HepG2 (cell line): ENCODE measurements around the gene NLRP5. TPM values are rescaled to one million over a fixed set of nuclear protein-coding genes. Genes with fewer than 3 reads are reported as not detected.

Source experiments
- ATAC-seq: fragments of 200-7000 bp; cut with Tn5 transposase; 3 replicates; pipeline ENCODE4 v1.9.1; 2020; ENCODE audit warnings: mild to moderate bottlenecking, moderate library complexity
- BruUV-seq: library from RNA; stranded (reverse); fragments of 400-500 nt; replicated peaks from 2 replicates; lab custom pipeline; 2021; lab: Mats Ljungman, UMichigan
- CTCF ChIA-PET: fragments of 300-600 bp; formaldehyde crosslinking; extraction: SDS; loops from one replicate; lab custom pipeline; 2021; ENCODE audit warnings: low total read pairs, inconsistent platforms, low intra/inter-chr PET ratio; lab: Yijun Ruan, JAX
- POLR2A ChIA-PET: fragments of 350-600 bp; sonication (Branson Sonifier 250); formaldehyde crosslinking; loops from one replicate; lab custom pipeline; 2020; ENCODE audit warnings: antibody characterized with exemption, inconsistent platforms; lab: Yijun Ruan, JAX
- DNase-seq: peaks from one replicate; pipeline ENCODE4 v3.0.0-alpha.2; 2015; ENCODE audit warnings: low spot score
- FAIRE-seq: peaks from 3 replicates; lab custom pipeline; 2011; peaks lifted over from hg19 to GRCh38; lab: Jason Lieb, UNC
- H2AFZ ChIP-seq: one replicate; pipeline ENCODE4 v1.6.1; 2011; ENCODE audit warnings: low read length, inconsistent platforms
- H3K27ac ChIP-seq: fragments of 300-600 bp; 3 replicates; pipeline ENCODE4 v1.8.0; 2011; ENCODE audit warnings: mixed run types, mild to moderate bottlenecking, mixed read lengths, low read length, inconsistent platforms; ENCODE audit not compliant: insufficient read depth; ENCODE audit errors: extremely low read length
- H3K27me3 ChIP-seq, 2 experiments: fragments of 200-600 bp in 1 of 2; 2 replicates in 1 of 2; 3 replicates in 1 of 2; pipeline versions ENCODE4 v1.6.0 to v1.8.0; 2011; ENCODE audit warnings: low read length in 2 of 2, mild to moderate bottlenecking in 2 of 2, moderate library complexity in 2 of 2, inconsistent platforms in 1 of 2; ENCODE audit not compliant: insufficient read depth in 2 of 2, control insufficient read depth in 1 of 2
- H3K36me3 ChIP-seq, 2 experiments: fragments of 200-600 bp in 1 of 2; replicated peaks in 1 of 2; 2 replicates in 1 of 2; 3 replicates in 1 of 2; pipeline versions ENCODE4 v1.5.1 to v1.8.0; 2011; ENCODE audit warnings: low read length in 2 of 2, inconsistent platforms in 1 of 2; ENCODE audit not compliant: insufficient read depth in 2 of 2, control insufficient read depth in 1 of 2
- H3K4me1 ChIP-seq: 2 replicates; pipeline ENCODE4 v1.5.1; 2012; ENCODE audit warnings: low read length, inconsistent platforms; ENCODE audit not compliant: insufficient read depth
- H3K4me2 ChIP-seq: 2 replicates; pipeline ENCODE4 v1.6.0; 2011; ENCODE audit warnings: low read depth, low read length, inconsistent platforms
- H3K4me3 ChIP-seq, 3 experiments: fragments of 200-600 bp in 1 of 3; sonication (generic), shearing (Covaris generic) in 1 of 3; replicated peaks in 1 of 3; 2 replicates each; pipeline ENCODE4 v1.5.1; 2011 to 2016; ENCODE audit warnings: low read length in 3 of 3, inconsistent platforms in 2 of 3, low read depth in 2 of 3, mild to moderate bottlenecking in 2 of 3, control low read depth in 1 of 3, mixed read lengths in 1 of 3; ENCODE audit not compliant: insufficient read depth in 1 of 3
- H3K79me2 ChIP-seq: one replicate; pipeline ENCODE4 v1.6.1; 2011; ENCODE audit warnings: low read length, inconsistent platforms; ENCODE audit not compliant: insufficient read depth
- H3K9ac ChIP-seq: 2 replicates; pipeline ENCODE4 v1.6.0; 2011; ENCODE audit warnings: mild to moderate bottlenecking, low read depth, low read length, inconsistent platforms; ENCODE audit not compliant: insufficient read depth
- H3K9me3 ChIP-seq: 2 replicates; pipeline ENCODE4 v1.5.1; 2012; ENCODE audit warnings: mild to moderate bottlenecking, low read length
- H4K20me1 ChIP-seq: 2 replicates; pipeline ENCODE4 v1.6.0; 2011; ENCODE audit warnings: inconsistent platforms, mild to moderate bottlenecking, low read length, moderate library complexity; ENCODE audit not compliant: insufficient read depth
- ATF7-NPFF ChIP-seq: sonication (generic); formaldehyde crosslinking; IDR thresholded peaks from 2 replicates; pipeline ENCODE4 v1.8.1; 2023; ENCODE audit warnings: mild to moderate bottlenecking, low read depth, missing genetic modification reagents, moderate library complexity
- DBP ChIP-seq: sonication (generic); formaldehyde crosslinking; IDR thresholded peaks from 2 replicates; pipeline ENCODE4 v1.4.0; 2020; ENCODE audit warnings: missing genetic modification reagents; ENCODE audit errors: not compliant biosample characterization
- HMGXB3 ChIP-seq: sonication (generic); formaldehyde crosslinking; IDR thresholded peaks from 2 replicates; pipeline ENCODE4 v1.4.0; 2020; ENCODE audit warnings: missing genetic modification reagents, borderline replicate concordance
- ZNF326 ChIP-seq: sonication (generic); formaldehyde crosslinking; IDR thresholded peaks from 2 replicates; pipeline ENCODE4 v1.4.0; 2020; ENCODE audit warnings: missing genetic modification reagents, borderline replicate concordance
- WGBS: methylation state at CpG from one replicate; pipeline ENCODE4 v1.1.6; 2017; ENCODE audit warnings: low lambda C conversion rate; 5-methylcytosine and 5-hydroxymethylcytosine counted together
- in situ Hi-C: cut with HindIII; loops from 2 replicates; pipeline ENCODE4 v1.10.0; 2017; ENCODE audit warnings: low pct_unique_long_range_greater_than_20kb; ENCODE audit not compliant: extremely low pct_ligation_motif_present
- intact Hi-C: fragments of 100-400 bp; cut with micrococcal nuclease; formaldehyde crosslinking; loops from one replicate; pipeline ENCODE4 v1.10.0; 2022; ENCODE audit not compliant: unreplicated experiment
- polyA plus RNA-seq, 8 experiments: library from polyadenylated mRNA; depleted of rRNA in 3 of 8; stranded (reverse) in 7 of 8; unstranded in 1 of 8; fragments of >200 nt; fragmentation: Illumina TruSeq in 4 of 8; extraction: Trizol in 4 of 8; gene quantifications; 2 replicates each; pipeline versions ENCODE4 v1.2.1 to v1.2.3, GENCODE V29; 2011 to 2016; ENCODE audit warnings: low read depth in 4 of 8, missing spikeins in 1 of 8, mixed read lengths in 1 of 8; ENCODE audit not compliant: insufficient read depth in 1 of 8
- total RNA-seq, 5 experiments: library from RNA; depleted of rRNA; stranded (reverse); fragments of >200 nt; fragmentation: Illumina TruSeq; extraction: Trizol; gene quantifications; 2 replicates each; pipeline ENCODE4 v1.2.3, GENCODE V29; 2016; ENCODE audit warnings: low read depth in 1 of 5
- TF ChIP-seq, protein P1 (sequence below), 2 experiments: sonication (generic) in 1 of 2; formaldehyde crosslinking in 1 of 2; IDR thresholded peaks; 2 replicates each; pipeline versions ENCODE4 v1.5.1 to v1.6.1; 2011 to 2020; ENCODE audit warnings: borderline replicate concordance in 1 of 2, low read depth in 1 of 2, low read length in 1 of 2, mild to moderate bottlenecking in 1 of 2, missing genetic modification reagents in 1 of 2, moderate library complexity in 1 of 2

Gene NLRP5
- total and polyA plus RNA-seq, 2 of the 13 experiments (the other 11 are each of a cell fraction or from before 2014, with no cell fraction given): not detected

- TF ChIP-seq HMGXB3 (CRISPR knock-in tag): no peak
Observed at GRCh38 chr19:56089344-56089743, 102.8 kb downstream of the NLRP5 start (continued).

DNA sequence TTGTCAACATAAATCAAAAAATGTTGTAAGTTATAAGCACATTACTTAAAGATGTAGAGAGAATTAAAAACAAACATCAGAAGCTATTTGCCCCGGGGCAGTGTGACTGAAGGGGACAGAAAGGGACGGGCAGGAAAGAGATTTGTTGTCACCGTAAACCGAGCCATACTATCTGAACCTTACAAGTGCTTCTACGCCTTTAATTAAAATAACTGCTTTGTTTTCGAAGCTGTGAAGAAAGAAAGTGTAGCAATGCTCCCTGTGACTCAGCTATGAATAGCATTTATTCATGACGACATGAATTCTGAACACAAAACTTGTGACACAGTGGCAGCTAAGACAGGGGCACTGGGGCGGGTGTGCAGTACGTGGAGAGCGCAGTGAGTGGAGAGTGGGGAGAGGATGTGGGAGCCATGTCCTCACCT, 104.5 kb downstream of the NLRP5 start:
- Histone ChIP-seq H3K79me2 (peaks cover 36% of the 10 kb centered on the region), H3K4me3 (no peak overlapping the region), H3K27me3 (no peaks in the 10 kb centered on the region; a peak in 1 of 5 replicates), H3K27ac (no peak overlapping the region), H3K4me1 (no peaks in the 10 kb centered on the region), H3K9ac (no peak overlapping the region), H4K20me1 (peaks cover 35% of the 10 kb centered on the region), H2AFZ (no peak overlapping the region), H3K4me2 (no peak overlapping the region), H3K36me3 (peaks cover 28 to 58% of the 10 kb centered on the region in 2 experiments), H3K9me3 (peaks cover 11% of the 10 kb centered on the region; the same call in 1 of the 2 replicates)
- CTCF ChIA-PET: no interaction called here
- ATAC-seq (no peak), FAIRE-seq (no peak), DNase-seq (no peak)
- POLR2A ChIA-PET: no interaction called here
- 95% methylated on average over 10 of the region's 10 CpGs for WGBS
- in situ Hi-C loops (no loop called here), intact Hi-C loops (no loop called here)
- no TSS peak for BruUV-seq
- TF ChIP-seq DBP (CRISPR knock-in tag) (no peak), ATF7-NPFF (CRISPR knock-in tag) (no peak), ZNF326 (no peak)
- TF ChIP-seq, protein P1, sequence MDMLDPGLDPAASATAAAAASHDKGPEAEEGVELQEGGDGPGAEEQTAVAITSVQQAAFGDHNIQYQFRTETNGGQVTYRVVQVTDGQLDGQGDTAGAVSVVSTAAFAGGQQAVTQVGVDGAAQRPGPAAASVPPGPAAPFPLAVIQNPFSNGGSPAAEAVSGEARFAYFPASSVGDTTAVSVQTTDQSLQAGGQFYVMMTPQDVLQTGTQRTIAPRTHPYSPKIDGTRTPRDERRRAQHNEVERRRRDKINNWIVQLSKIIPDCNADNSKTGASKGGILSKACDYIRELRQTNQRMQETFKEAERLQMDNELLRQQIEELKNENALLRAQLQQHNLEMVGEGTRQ (IDR thresholded peaks at IDR 0.05; ENCODE audit: low read depth, low read length): no peak
- TF ChIP-seq, protein P1 (CRISPR knock-in tag; IDR thresholded peaks at IDR 0.05; ENCODE audit: borderline replicate concordance): no peak
